H4 (cell line): ENCODE results near the gene OIT3. TPM values are rescaled to one million over a fixed set of nuclear protein-coding genes. Genes with fewer than 3 reads are reported as not detected.
"Not testable (repeated sequence)": the region's sequence is repeated elsewhere in the genome, so short reads cannot be mapped to it uniquely, and the experiment has no call there.

Source experiments
- DNase-seq: peaks from one replicate; pipeline ENCODE4 v3.0.0-alpha.2; 2015; ENCODE audit warnings: low spot score
- total RNA-seq: library from RNA; depleted of rRNA; stranded (reverse); fragments of >200 nt; shearing (Covaris generic); gene quantifications from 2 replicates; pipeline ENCODE4 v1.2.3, GENCODE V29; 2014

Gene OIT3
- total RNA-seq, 1 experiment from 2014 or later, result not detected

- not testable (repeated sequence) for DNase-seq
Measured at GRCh38 chr10:72903941-72904446, 10.5 kb downstream of the OIT3 start.

GRCh38 chr10:72904806-72905205 lies 11.3 kb downstream of the OIT3 start:
- no peak for DNase-seq

DNA sequence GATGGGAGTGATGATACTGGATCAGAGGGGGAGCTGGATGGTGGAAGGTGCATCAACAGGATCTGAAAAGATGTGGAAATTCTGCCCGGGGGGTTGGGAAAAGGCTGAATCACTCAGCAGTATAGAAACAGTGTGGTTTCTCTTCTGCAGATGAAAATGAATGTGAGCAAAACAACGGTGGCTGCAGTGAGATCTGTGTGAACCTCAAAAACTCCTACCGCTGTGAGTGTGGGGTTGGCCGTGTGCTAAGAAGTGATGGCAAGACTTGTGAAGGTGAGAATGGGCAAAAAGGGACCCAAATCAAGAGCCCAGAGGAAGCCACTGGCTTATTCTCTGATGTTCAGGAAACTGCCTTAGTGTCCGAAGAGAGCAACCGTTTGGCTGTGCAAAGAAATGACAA lies 12.9 kb downstream of the OIT3 start:
- no peak for DNase-seq

- no peak for DNase-seq
Measured at GRCh38 chr10:72910705-72911104, 17.2 kb downstream of the OIT3 start.

- DNase-seq, result no peak
Measured at GRCh38 chr10:72911758-72912157, 18.2 kb downstream of the OIT3 start.

GRCh38 chr10:72912736-72913135 lies 19.2 kb downstream of the OIT3 start:
- DNase-seq, result no peak

- no peak for DNase-seq
Measured at GRCh38 chr10:72913287-72913686, 19.7 kb downstream of the OIT3 start.

- not testable (repeated sequence) for DNase-seq
Measured at GRCh38 chr10:72917201-72917600, 23.7 kb downstream of the OIT3 start.

GRCh38 chr10:72917803-72918332 lies 24.3 kb downstream of the OIT3 start:
- not testable (repeated sequence) for DNase-seq

DNA sequence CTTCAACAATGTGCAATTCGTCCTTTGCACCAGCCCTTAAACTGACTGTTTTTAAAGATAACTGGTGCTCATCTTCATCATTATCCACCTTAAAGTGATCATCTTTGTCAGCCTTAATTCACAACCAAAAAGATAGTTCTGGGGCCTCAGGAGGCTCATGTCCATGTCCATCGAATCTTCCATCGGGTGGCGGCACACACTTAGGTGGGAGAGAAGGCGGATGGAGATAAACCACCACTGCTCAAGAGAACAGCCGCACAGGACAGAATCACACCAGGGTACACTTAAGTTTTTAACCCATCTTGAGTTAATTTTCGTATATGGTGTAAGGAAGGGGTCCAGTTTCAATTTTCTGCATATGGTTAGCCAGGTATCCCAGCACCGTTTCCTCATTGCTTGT lies 24.8 kb downstream of the OIT3 start:
- no peak for DNase-seq

DNA sequence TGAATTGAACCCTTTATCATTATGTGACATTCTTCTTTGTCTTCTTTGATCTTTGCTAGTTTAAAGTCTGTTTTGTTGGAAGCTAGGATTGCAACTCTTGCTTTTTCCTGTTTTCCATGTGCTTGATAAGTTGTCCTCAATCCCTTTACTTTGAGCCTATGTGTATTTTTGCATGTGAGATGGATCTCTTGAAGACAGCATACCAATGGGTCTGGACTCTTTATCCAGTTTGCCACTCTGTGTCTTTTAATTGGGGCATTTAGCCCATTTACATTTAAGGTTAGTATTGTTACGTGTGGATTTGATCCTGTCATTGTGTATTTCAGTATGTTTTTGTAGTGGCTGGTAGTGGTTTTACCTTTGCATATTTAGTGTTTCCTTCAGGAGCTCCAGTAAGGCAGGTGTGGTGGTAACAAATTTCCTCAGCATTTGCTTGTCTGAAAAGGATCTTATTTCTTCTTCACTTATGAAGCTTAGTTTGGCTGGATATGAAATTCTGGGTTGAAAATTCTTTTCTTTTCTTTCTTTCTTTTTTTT lies 27.7 kb downstream of the OIT3 start:
- not testable (repeated sequence) for DNase-seq

DNA sequence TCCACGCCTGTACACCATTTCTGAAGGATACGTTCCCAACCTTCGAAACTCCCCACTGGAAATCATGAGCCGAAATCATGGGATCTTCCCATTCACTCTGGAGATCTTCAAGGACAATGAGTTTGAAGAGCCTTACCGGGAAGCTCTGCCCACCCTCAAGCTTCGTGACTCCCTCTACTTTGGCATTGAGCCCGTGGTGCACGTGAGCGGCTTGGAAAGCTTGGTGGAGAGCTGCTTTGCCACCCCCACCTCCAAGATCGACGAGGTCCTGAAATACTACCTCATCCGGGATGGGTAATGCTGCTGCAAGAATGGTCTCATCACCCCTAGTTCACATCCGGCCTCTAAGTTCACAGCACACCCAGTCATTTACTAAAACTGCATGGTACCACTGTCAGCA lies 30.8 kb downstream of the OIT3 start:
- DNase-seq, result no peak

- DNase-seq, result no peak
Measured at GRCh38 chr10:72925951-72926465, 32.5 kb downstream of the OIT3 start.

- no peak for DNase-seq
Measured at GRCh38 chr10:72927485-72927884, 33.9 kb downstream of the OIT3 start.

GRCh38 chr10:72928798-72929197 lies 35.3 kb downstream of the OIT3 start:
- DNase-seq, result no peak

- DNase-seq, result no peak
Measured at GRCh38 chr10:72930276-72930675, 36.7 kb downstream of the OIT3 start.

GRCh38 chr10:72932259-72933015 lies 38.9 kb downstream of the OIT3 start:
- no peak for DNase-seq

DNA sequence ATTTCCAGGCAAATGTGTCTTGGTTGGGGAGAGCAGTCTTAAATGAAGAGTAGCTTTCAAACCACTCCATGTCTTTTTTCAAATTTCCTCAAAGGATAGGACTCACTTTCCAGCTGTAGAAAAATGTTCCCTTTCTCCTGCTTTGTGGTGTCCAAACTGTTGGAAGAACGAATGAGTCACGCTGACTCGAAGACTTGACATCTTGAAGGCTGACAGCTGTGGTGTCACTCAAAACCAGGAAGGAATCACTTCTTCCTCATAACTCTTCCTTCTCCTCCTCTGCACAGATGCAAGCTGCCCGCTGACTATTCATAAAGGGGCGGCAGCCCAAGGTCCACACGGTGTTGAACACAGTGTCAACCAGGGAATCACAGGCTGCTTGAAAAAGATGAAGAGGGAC lies 41.8 kb downstream of the OIT3 start:
- DNase-seq, result no peak

DNA sequence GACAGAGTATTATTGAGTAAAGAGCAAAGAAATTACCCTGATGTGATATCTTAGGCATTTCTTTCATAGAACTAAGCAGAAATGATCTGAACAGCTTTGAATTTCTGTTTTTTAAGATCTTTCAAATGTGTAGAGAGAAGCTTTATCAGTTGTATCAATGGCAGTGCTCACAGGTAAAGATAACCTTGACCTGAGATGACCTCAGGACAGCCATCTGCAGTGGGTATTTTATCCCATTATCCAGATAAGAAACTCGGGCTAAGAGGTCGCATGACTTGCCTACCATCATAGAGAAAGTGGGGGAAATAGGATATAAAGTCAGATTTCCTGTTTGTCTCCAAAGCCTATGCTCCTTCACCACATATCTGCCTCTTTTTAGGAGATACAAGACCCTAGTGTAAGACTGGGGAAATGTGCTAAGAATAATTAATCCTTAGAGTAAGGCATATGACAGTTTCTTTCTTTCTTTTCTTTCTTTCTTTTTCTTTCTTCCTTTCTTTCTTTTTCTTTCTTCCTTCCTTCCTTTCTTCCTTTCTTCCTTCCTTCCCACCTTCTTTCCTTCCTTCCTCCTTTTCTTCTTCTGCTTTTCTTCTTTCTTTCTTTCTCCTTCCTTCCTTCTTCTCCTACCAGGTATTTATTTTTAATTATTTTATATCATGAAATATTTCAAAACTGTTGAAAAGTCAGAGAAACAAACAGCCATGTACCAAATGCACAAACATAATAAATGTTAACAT lies 50.1 kb downstream of the OIT3 start:
- DNase-seq, result no peak

GRCh38 chr10:72946963-72947362 lies 53.4 kb downstream of the OIT3 start:
- no peak for DNase-seq

DNA sequence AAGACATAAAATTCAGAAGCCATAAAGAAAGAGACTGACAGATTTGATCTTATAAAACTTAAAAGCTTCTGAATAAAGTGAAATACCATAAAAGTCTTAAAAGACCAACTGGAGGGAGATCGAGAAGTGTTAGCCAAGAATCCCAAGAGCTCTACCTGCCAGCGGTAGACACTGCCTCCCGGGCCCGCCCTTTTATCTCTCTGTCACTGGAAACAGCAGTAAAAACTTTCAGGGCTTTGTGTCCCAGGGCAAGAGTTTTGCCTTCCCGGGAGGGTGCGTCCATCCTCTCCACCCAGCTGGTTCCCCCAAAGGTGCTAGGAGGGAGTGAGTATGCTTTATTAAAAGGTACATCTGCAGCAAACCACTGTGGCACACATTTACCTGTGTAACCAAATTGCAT lies 55.2 kb downstream of the OIT3 start:
- no peak for DNase-seq

- DNase-seq, result no peak
Measured at GRCh38 chr10:72951760-72952159, 58.2 kb downstream of the OIT3 start.
